HG02840 (cell line): ENCODE data around the gene TSPAN5.

Source experiments
- ATAC-seq: cut with Tn5 transposase; IDR thresholded peaks from one replicate; pipeline ENCODE4 v1.9.1; 2021; ENCODE audit warnings: mild to moderate bottlenecking, moderate library complexity, moderate number of reproducible peaks; ENCODE audit not compliant: unreplicated experiment, low FRiP score

TSPAN5 gene

DNA sequence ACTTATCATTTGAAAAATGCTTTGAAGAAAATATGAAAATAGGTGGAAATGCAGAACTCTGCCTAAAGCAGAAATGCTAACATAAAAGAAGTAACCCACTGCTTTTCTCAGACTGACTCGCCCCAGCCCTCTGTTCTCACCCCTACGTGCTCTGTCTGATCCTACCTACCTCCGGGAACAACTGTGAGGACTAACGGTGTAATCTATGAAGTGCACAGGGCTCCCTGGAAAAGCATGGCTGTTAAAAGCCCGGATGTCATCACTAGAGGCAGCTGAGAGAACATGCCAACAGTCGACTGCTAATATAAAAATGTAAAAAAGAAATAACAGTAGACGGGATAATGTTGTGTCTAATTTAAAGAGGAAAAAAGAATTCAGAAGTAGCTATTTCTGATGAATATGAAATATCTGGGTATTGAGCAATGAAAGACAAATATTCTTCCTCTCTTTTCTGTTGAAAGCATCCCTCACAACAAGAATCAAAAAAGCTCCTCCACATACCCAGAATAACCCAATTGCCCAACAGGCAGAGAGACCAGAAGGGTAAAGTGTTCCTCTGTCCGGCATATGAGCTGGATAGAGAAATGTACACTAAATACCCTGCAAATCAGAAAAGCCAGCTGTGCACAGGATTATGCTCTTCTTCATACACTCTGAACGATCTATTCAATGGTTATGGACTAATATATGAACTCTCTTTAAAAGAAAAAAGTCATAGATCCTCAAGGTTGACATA lies 130.7 kb downstream of the TSPAN5 start:
- ATAC-seq, result no peak

DNA sequence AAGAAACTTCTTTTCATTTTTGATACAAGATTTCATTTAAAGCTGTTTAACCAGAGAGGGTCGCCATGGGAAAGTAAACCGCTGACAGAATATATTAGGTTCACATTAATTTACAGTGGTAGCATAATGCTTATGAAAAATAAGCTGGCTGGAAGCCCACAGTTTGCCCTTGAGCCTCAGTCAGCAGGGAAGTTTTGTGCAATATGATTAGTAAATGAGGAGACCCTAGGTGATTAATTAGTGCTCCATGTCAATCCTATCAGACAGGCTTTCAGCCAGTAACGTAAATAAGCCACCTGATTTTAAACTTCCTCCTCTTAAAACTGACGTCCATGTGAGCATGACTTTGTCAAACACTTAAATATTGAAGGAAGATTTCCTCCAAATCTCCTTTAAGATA lies 134.2 kb downstream of the TSPAN5 start:
- no peak for ATAC-seq

DNA sequence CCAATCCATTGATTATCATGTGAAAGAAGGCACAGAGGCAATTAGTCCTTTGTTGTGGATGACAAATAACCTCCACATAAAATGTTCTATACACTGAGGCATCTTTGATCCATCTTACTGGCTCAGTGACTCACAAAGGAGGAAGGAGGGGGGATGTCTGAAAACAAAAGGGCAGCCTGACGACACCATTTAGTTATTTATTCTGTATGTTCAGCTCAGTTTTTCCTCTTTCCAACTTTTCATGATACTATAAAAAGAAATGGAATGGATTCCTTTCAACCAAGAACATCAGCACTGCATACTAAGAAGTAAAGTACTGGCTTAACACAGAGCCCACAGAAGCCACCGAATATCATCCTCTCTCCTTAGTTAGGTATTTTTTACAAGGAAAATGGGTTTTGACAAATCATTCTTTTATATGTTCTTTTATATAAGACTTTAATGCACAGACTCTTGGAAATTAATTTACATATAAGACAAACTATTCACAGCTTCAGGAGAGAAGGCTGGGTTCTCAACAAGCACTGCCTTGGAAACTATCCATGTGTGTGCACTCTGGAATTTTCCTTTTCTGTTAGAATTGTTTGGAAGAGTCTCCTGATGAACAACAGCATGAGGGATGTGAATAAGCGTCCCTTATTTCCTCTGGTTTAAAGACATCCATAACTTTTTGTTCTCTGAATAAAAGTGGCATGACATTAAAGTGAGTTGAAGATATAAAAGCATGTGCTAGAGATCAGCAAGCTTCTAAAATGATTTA lies 135.6 kb downstream of the TSPAN5 start:
- ATAC-seq, result no peak

DNA sequence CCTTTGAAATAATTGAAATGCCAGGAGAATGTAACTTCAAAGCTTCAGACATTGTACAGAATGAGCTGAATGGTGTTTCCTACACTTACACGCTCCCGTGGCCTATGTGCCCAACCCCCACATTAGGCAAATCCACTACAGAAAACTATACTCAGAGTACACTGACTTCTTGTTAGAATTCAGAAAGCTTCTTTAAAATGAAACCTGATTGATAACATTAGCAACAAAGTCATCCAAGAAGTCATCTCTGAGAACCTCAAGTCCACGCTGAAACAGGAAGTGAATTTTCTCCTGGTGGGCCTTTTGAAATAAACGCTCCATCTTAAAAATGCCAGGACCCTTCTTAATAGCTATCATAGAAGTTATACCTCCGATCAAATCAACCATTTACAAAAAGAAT lies 136.3 kb downstream of the TSPAN5 start:
- ATAC-seq, result no peak

DNA sequence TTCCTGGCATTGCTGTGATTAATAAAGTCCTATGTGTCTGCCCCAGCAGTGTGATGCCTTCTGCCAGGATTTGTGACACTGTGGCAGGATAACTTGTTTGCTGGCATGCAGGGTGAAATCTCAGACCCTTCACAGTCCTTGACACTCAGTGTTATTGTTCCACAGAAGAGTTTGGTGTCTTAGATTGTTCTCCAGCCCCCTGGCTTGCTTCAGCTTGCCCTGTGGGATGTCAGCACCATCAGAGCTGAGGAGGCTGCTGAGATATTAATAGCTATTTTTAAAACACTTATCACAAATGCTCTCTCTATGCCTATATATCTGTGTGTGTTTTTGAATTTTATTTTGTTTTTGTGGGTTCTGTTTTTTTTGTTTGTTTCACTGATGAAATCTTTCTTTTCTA lies 136.9 kb downstream of the TSPAN5 start:
- no peak for ATAC-seq

DNA sequence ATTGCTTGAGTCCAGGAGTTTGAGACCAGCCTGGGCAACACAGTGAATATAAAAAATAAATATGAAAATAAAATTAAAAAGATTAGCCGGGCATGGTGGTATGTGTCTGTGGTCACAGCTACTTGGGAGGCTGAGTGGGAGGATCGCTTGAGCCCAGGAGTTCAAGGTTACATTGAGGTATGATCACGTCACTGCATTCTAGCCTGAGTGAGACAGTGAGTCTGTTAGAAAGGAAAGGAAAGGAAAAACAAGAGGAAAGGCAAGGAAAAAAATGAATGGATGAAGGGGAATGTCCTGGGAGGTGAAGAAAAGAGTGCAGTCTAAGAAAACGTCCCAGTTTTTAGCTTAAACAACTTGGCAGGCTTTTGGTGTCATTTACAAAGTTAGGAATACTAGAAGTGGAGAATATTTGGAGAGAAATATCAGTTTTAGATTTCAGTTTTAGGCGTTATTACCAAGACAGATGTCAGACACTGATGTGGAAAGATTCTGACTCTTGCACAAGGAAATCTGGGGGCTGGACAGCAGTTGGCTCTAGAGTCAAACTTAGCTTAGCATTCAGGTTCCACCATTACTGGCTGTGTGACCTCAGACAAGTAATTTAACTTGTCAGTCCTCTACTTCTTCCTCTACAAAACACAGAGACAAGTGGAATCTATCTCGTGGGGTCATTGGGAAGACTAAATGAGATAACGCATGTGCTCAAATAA lies 139.0 kb downstream of the TSPAN5 start:
- ATAC-seq, result no peak

DNA sequence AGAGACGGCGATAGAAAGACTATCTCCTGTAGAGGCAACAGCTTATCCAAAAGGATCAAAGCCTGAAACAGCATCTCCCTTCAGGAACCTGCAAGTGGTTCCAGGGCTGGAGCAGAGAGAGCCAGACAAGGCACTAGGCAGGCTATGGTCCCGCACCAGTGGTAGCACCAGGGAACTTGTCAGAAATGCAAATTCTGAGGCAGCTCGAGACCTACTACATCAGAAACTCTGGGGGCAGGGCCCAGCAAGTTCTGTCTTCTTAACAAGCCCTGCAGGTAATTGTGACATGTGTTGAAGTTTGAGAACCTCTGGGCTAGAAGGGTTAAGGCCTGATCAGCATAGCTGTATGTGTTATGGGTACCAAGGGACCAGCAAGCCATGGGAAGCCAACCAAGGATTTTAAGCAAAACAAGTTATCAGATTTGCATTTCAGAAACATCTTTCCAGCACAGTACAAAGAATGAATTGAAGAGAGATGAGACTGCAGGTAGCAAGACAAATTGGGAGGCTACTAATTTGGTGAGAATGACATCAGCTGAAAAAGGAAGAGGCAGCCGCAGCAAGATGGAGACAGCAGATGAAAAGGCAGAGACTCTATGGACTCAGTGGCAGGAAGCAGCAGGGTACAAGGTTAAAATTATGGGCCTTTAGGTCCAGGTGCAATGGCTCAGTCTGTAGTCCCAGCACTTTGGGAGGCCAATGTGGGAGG lies 139.7 kb downstream of the TSPAN5 start:
- ATAC-seq, result peak; percentile 97

DNA sequence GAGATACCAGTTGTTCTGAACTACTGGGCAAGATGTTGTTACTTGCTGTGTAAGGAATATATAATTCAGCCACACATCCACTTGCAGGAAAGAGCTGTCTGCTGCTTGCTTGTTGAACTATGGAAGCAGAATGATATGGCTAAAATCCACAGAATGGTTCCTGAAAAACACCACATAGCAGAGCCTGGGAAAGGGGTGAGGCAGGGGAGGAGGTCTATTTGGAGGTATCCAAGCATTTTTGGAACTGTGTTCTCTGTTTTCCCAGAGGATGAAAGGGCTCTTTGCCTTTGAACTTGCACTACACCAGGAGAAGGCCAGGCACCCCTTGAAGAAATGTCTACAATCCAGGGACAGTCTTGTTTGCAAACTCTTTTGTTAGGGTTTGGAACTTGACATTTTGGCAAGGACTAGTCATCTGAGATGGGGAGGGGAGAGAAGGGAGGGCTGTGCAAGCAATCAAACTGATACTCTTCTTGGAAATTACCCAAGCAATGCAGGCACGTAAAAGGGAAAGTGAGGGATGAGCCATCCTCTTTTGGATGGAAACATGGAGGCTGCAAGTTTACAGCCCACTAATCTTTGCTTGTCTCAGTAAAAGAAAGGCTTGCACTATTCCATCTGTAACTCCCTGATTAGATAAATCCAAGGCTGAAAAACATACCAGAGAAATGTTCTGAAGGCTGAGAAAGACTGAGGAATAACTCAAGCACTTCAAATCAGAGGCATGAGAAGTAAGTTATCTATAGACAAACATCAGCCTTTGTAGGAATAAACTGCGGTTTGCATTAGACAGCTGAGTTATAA lies 141.0 kb downstream of the TSPAN5 start:
- no peak for ATAC-seq

DNA sequence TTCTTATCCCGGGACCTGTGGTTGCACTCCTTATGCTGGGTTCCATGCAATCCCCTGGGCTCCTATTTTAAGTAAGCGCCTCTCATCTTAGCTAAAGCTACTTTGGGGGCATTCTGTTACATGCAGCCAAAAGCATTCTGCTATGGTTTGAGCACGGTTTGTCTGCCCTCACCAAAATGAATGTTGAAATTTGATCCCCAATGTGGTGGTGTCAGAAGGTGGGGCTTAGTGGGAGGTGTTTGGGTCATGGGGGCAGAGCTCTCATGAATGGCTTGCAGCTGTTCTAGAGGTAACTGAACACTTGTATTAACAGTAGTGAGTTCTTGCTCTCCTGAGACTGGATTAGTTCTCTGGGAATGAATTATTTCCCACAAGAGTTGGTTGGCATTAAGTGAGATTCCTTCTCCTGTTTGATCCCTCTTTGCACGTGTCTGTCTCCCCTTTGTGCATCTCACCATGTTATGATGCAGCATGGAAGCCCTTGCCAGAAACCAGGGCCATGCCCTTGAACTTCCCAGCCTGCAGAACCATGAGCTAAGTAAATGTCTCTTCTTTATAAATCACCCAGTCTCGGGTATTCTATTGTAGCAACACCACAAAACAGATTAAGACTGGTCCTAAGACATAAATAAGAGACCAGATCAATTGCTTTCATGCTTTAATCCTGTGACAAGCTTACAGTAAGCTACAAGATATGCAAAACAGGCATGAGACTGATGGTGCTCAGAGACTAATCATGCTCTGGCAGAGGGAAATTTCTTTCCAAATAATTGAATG lies 141.8 kb downstream of the TSPAN5 start:
- ATAC-seq, result no peak

DNA sequence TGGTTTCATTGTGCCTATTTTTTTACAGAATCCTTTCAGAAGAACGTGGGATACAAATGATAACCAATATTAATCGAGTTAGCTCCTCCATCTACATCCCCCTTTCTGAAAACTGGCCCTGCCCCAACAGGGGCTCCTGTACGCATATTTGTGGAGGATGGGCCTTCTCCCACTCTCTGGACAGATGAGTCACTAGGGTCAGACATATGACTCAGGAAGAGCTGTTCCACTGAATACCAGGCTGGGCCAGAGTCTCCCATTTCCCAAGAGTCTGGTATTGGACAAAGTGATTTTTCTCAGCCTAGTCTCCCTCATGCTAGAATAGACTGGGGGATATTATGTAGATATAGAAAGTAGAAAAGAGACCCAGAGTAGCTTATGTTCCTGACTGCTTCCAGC lies 142.4 kb downstream of the TSPAN5 start:
- ATAC-seq, result no peak

DNA sequence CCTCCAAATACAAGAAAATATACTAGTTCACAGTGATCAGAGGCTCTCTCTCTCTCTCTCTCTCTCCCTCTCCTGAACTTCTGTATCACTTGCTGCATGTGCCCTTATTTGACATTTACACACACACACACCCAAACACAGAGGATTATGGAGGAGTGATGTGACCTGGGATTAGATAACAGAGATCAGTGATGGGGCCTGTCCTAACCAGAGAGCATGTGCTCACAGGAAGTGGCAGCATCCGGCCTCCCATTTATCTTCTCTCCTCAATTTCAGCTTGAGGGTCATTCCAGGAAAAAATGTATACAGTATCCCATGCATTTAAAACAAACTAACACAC lies 143.0 kb downstream of the TSPAN5 start:
- ATAC-seq, result no peak

DNA sequence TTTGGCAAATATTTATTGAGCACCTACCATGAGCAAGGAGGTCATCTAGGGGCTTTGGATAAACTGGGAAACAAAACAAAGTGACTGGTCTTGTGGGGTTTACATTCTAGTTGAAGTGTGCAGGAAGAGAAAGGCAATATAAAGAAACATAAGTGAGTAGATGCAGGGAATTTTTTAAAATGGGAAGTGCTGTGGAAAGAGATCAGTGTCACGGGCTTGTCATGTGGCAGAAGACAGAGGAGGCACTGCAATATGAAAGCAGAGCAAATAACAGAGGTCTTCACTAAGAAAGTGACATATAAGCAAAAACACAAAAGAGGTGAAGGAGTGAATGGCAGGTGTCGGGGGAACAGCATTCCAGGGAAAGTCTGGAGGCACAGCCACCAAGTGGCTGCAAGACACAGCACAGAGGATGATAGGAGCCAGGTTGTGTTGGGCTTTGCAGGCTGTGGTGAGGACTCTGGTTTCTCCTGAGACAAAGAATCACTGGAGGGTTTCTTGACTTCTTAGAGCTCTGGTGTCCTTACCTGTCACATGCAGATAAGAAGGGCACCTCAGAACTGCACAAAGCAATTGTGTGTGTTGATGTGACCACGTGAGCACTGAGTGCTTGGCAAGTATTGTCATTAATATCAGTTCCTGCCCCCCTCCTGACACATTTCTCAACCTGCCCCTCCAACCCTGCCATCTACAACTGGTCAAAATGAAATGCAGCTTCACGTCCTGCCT lies 143.5 kb downstream of the TSPAN5 start:
- no peak for ATAC-seq

DNA sequence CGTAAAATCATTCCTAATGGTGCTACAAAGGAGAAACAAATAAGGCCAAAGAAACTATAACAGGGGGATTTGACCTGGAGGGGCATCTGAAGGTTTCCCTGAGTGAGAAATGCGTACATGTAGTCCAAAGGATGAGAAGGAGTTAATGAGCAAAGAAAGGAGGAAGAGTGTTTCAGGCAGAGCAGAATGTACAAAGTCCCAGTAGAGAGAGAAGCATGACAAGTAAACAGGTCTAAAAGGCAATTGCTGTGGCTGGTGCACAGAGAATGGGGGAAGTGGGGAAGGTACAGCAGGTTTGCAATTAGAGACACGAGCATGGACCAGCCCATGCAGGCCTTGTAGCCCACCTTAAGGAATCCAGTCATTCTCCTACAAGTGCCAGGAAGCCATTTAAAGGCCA lies 145.5 kb downstream of the TSPAN5 start:
- ATAC-seq, result no peak

DNA sequence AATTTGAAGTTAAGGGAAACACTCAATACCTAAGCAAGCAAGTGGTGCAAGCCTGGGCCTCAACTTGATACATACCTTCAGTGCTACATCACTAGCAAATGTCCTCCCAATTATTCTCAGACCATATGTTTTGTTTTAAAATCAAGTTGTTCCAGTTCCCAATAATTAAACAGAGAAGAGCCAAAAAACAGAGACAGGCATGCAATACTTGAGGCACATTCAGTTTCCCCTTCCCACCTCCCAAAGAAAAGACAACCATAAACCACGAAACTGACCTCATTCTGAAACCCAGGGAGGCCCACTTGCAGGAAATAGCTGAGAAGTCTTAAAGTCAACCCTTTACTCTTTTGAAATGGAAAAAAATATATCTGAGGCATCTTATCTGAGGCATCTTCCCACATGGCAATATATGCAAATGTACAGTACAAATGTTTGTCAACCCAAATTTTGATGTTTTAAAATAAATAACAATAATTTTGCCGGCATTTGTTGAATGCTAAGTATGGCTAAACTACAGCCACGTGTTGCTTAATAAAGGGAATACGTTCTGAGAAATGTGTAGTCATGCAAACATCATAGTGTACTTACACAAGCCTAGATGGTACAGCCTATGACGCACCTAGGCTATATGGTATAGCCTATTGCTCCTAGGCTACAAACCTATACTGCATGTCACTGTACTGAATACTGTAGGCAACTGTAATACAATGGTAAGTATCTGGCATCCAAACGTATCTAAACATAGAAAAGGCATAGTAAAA lies 147.5 kb downstream of the TSPAN5 start:
- ATAC-seq, result no peak

DNA sequence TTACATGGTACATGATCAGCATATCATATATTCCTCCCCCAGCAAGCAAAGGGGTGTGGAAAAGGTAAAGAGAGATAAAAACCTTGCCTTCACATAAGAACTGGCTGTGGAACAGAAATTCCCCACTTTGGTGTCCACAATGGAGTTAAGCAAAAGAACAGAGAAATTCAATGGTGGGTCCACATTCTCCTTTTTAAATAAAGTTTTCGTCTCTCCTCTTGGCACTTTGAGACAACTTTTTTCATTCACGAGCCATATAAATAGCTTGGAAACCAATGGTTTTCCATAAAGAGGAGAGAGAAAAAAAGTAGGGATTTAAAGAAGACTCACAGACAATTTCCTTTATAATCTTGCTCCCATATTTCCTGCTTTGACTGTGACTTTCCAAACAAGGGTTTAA lies 148.1 kb downstream of the TSPAN5 start:
- no peak for ATAC-seq

DNA sequence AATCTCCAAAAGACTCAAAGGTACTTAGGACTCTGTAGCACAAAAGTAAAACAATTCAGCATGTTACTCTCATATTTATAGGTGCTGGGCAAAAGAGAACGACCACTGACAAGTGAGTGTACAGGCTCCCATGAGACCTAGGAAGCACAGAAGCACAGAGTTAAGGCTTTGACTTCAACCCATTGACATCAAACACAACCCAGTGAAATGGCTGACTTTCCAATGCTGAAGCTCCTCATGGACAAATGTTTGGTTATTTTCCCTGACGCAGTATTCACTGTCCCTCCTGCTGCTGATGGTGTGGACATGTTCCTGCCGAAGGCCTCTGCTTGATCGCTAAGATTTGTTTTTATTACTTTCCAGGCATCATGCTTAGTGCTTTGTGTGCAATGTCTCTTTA lies 148.7 kb downstream of the TSPAN5 start:
- ATAC-seq, result no peak

DNA sequence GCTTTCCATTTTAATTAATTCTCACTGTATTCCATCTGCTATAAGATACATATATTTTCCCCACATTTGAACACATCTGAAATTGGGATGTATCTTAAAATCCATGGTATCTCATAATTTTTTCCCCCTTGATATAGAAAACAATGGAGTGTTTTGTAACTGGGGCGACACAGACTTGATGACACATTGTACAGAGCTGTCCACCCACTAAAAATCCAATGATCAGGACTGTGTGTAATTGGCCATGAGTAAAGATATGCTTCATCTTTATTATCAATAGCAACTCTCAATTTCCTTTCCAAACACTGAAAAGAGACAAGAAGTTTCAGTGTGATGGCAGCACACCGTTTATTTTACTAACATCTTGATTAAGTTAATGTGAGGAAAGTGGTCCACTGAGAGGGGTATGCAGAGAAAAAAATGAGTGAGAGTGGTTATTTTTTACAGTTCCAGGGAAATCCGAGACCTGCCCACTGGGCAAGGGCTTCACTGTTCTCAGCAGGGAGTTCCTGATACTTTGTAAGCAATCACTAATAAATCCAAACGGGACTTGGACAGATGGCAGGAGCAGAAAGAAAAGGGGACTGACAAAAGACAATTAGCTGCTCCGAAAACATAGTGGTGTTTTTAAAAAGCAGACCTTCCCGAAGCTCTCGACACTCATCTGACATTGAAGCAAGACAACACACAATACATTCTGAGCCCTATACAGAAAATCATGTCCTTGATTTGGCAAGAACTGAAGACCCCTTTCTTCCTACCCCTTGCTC lies 149.4 kb downstream of the TSPAN5 start:
- no peak for ATAC-seq
